Esophagus (tissue), 2 donors: ENCODE data around the gene TXNRD3. TPM values are rescaled to one million over a fixed set of nuclear protein-coding genes. Genes with fewer than 3 reads are reported as not detected.

Experiments used
- H3K27ac ChIP-seq, 2 donors: one replicate each; pipeline ENCODE4 v1.5.1; 2013; ENCODE audit warnings: low read depth in 2 of 2, mild to moderate bottlenecking in 2 of 2, inconsistent platforms in 1 of 2, low read length in 1 of 2, moderate library complexity in 1 of 2
- H3K27me3 ChIP-seq, 2 donors: one replicate each; pipeline ENCODE4 v1.6.1; 2013; ENCODE audit warnings: low read length in 2 of 2, control low read depth in 1 of 2, mild to moderate bottlenecking in 1 of 2; ENCODE audit not compliant: insufficient read depth in 2 of 2, control insufficient read depth in 1 of 2
- H3K36me3 ChIP-seq, 2 donors: one replicate each; pipeline ENCODE4 v1.6.1; 2013; ENCODE audit warnings: low read length in 1 of 2; ENCODE audit not compliant: control insufficient read depth in 2 of 2, insufficient read depth in 2 of 2
- H3K4me1 ChIP-seq, 2 donors: one replicate each; pipeline ENCODE4 v1.6.1; 2013; ENCODE audit warnings: low read length in 1 of 2; ENCODE audit not compliant: control insufficient read depth in 2 of 2, insufficient read depth in 2 of 2
- H3K4me3 ChIP-seq, 2 donors: one replicate each; pipeline ENCODE4 v1.5.1; 2013; ENCODE audit warnings: low read length in 2 of 2, mild to moderate bottlenecking in 2 of 2, low read depth in 1 of 2, moderate library complexity in 1 of 2
- H3K9me3 ChIP-seq, 2 donors: one replicate each; pipeline ENCODE4 v1.6.1; 2013; ENCODE audit warnings: mild to moderate bottlenecking in 2 of 2, low read depth in 1 of 2, low read length in 1 of 2, moderate library complexity in 1 of 2; ENCODE audit not compliant: control insufficient read depth in 2 of 2, insufficient read depth in 1 of 2
- WGBS, 2 donors: extraction: QIAGEN DNeasy Blood & Tissue Kit; methylation state at CpG; one replicate each; pipeline ENCODE4 v1.1.7; 2013; 5-methylcytosine and 5-hydroxymethylcytosine counted together
- polyA plus RNA-seq, 2 donors: library from polyadenylated mRNA; stranded (reverse); fragments of 200-250 nt; gene quantifications; one replicate each; pipeline ENCODE4 v1.2.3, GENCODE V29; 2013
- donor health status: healthy with polysubstance abuse.
- donor health status: Bipolar disorder and iron deficiency.

TXNRD3 gene
- polyA plus RNA-seq, 2 donors, result 4.3 to 5.5 TPM

GRCh38 chr3:126621171-126621570 lies 33.8 kb downstream of the TXNRD3 start:
- Histone ChIP-seq H3K27me3 (no peaks in the 10 kb centered on the region), H3K36me3 (no peaks in the 10 kb centered on the region), H3K27ac (no peak overlapping the region), H3K4me3 (no peak overlapping the region), H3K4me1 (no peaks in the 10 kb centered on the region), H3K9me3 (no peaks in the 10 kb centered on the region)
- WGBS, 2 donors, result 93 to 96% methylated on average over 1 of the region's 1 CpG

GRCh38 chr3:126620738-126621137 lies 34.2 kb downstream of the TXNRD3 start:
- 91 to 92% methylated on average over 7 of the region's 7 CpGs for WGBS, 2 donors

GRCh38 chr3:126618760-126619159 lies 36.2 kb downstream of the TXNRD3 start:
- Histone ChIP-seq H3K36me3 (peaks cover 0 to 6% of the 10 kb centered on the region in 2 donors), H3K27ac (no peak overlapping the region), H3K9me3 (no peaks in the 10 kb centered on the region), H3K4me3 (no peak overlapping the region), H3K4me1 (no peaks in the 10 kb centered on the region), H3K27me3 (no peaks in the 10 kb centered on the region)

More at GRCh38 chr3:126620738-126621137, 34.2 kb downstream of the TXNRD3 start:
- no peak overlapping the region for H3K27ac ChIP-seq
- no peak overlapping the region for H3K4me3 ChIP-seq
- no peaks in the 10 kb centered on the region for H3K9me3 ChIP-seq
- no peaks in the 10 kb centered on the region for H3K27me3 ChIP-seq
- peaks cover 0 to 4% of the 10 kb centered on the region in 2 donors for H3K36me3 ChIP-seq
- no peaks in the 10 kb centered on the region for H3K4me1 ChIP-seq

GRCh38 chr3:126618021-126618420 lies 36.9 kb downstream of the TXNRD3 start:
- Histone ChIP-seq H3K27ac (no peak overlapping the region), H3K4me1 (no peaks in the 10 kb centered on the region), H3K4me3 (no peak overlapping the region), H3K36me3 (peaks cover 0 to 6% of the 10 kb centered on the region in 2 donors), H3K27me3 (no peaks in the 10 kb centered on the region), H3K9me3 (no peaks in the 10 kb centered on the region)
- WGBS, 2 donors, result 94 to 96% methylated on average over 1 of the region's 1 CpG

- Histone ChIP-seq H3K4me1 (no peaks in the 10 kb centered on the region), H3K27ac (no peak overlapping the region)
These were observed 37.4 kb downstream of the TXNRD3 start for GRCh38 chr3:126617571-126617970.

GRCh38 chr3:126616931-126617330 lies 38.0 kb downstream of the TXNRD3 start:
- 81 to 88% methylated on average over 2 of the region's 2 CpGs for WGBS, 2 donors
- peaks cover 0 to 8% of the 10 kb centered on the region in 2 donors for H3K36me3 ChIP-seq

More at GRCh38 chr3:126617571-126617970, 37.4 kb downstream of the TXNRD3 start:
- H3K27me3 ChIP-seq, result no peaks in the 10 kb centered on the region
- H3K9me3 ChIP-seq, result no peaks in the 10 kb centered on the region
- H3K4me3 ChIP-seq, result no peak overlapping the region
- H3K36me3 ChIP-seq, result peaks cover 0 to 6% of the 10 kb centered on the region in 2 donors

GRCh38 chr3:126613479-126614188 lies 41.3 kb downstream of the TXNRD3 start:
- no peaks in the 10 kb centered on the region for H3K27me3 ChIP-seq
- WGBS, 2 donors, result 69 to 75% methylated on average over 2 of the region's 2 CpGs
- no peak overlapping the region for H3K4me3 ChIP-seq
- no peak overlapping the region for H3K27ac ChIP-seq
- peaks cover 0 to 12% of the 10 kb centered on the region in 2 donors for H3K36me3 ChIP-seq
- H3K4me1 ChIP-seq, result no peaks in the 10 kb centered on the region
- no peaks in the 10 kb centered on the region for H3K9me3 ChIP-seq

More at GRCh38 chr3:126616931-126617330, 38.0 kb downstream of the TXNRD3 start:
- Histone ChIP-seq H3K4me3 (no peak overlapping the region), H3K4me1 (no peaks in the 10 kb centered on the region), H3K27me3 (no peaks in the 10 kb centered on the region), H3K27ac (no peak overlapping the region), H3K9me3 (no peaks in the 10 kb centered on the region)

- H3K4me3 ChIP-seq, result no peak overlapping the region
- H3K27ac ChIP-seq, result no peak overlapping the region
- H3K9me3 ChIP-seq, result no peaks in the 10 kb centered on the region
- H3K27me3 ChIP-seq, result no peaks in the 10 kb centered on the region
- H3K36me3 ChIP-seq, result peaks cover 0 to 13% of the 10 kb centered on the region in 2 donors
- H3K4me1 ChIP-seq, result no peaks in the 10 kb centered on the region
- WGBS, 2 donors, result 86 to 87% methylated on average over 4 of the region's 4 CpGs
These were observed 42.3 kb downstream of the TXNRD3 start for GRCh38 chr3:126612479-126613205.

- Histone ChIP-seq H3K27ac (no peak overlapping the region), H3K36me3 (peaks cover 2 to 13% of the 10 kb centered on the region in 2 donors), H3K27me3 (no peaks in the 10 kb centered on the region), H3K4me3 (no peak overlapping the region), H3K4me1 (no peaks in the 10 kb centered on the region), H3K9me3 (no peaks in the 10 kb centered on the region)
- WGBS, 2 donors, result 95 to 96% methylated on average over 2 of the region's 2 CpGs
These were observed 45.0 kb downstream of the TXNRD3 start for GRCh38 chr3:126609909-126610308.
